Fibroblast of skin of left biceps (primary cell): ENCODE measurements around the gene KRT80.

Source experiments
- DNase-seq, 2 experiments: peaks; one replicate each; pipeline ENCODE4 v3.0.0-alpha.2; 2013; ENCODE audit warnings: low read depth in 2 of 2

The KRT80 gene

DNA sequence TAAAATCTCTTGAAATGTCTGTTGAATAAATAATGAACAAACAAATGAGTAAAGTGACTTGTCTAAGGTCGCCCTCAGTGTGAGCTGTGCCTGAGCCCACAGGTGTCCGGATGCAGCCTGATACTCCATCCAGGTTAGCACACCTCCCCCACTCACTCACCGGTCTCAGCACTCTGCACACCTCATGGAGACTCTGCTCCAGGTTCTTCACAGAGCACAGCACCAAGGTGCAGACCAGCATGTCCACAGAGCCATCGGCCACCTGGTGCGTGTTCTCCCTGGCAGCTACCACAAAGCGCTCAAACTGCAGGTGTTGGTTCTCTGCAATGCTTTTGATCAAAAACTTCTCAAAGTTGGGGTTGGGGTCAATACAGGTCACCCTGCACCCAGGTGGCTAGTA is 37.1 kb upstream of the KRT80 start:
- DNase-seq = no peak

DNA sequence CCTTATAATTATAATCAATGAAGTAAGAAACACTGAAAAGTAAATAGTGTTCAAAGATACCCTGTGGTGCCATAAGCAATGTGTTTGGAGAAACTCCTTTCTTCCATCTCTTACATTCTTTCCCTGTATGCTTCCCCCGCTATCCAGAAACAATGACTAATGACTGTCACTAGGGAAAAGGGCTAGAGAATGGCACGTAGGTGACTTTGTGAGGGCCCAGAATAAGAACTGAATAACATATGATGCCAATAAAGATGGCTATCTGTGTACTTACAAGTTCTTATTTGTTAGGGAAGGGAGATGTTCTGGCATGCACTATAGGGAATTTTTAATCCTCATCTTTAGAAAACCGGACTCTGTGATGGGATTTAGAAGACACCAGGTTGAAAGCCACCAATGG is 36.6 kb upstream of the KRT80 start:
- no peak for DNase-seq

- no peak for DNase-seq
These were observed 35.9 kb upstream of the KRT80 start for GRCh38 chr12:52227606-52228166.

DNA sequence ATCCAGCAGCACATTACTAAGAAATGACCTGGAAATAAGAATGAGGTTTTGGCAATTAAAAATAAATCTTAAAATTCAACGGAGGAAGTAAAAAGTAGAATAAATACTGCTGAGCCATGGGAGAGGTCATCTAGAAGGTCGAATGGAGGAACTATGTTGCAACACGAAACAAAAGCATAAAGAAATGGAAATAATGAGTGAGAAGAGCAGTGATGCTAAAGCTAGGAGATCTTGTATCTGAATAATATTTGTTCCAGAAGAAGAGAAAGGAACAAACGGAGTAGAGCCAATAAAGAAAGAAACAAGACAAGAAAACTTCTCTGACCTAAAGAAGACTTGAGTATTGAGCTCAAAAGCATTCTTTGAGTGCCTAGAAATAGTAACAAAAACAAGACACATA is 34.6 kb upstream of the KRT80 start:
- DNase-seq = no peak

GRCh38 chr12:52225752-52226151 is 33.9 kb upstream of the KRT80 start:
- no peak for DNase-seq

DNA sequence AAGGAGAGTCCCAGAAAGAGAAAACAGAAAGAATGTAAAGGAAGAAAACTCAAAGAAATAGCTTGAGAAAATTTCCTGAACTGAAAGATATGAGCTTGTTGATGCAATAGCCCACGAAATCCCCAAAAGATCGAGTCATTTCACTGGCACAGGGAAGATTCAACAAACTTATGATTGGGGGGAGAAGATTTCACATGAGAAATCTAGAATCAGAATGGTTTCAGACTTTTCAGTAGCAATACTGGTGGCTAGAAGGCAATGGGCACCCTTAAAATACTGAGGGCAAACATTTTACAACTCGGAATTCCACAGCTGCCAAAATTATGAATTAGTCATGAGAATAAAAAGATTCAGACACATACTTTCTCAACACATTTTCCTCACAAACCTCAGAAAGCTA is 32.3 kb upstream of the KRT80 start:
- no peak for DNase-seq

GRCh38 chr12:52223406-52224039 is 31.7 kb upstream of the KRT80 start:
- DNase-seq = no peak

- DNase-seq = no peak
These were observed 30.9 kb upstream of the KRT80 start for GRCh38 chr12:52222692-52223091.

DNA sequence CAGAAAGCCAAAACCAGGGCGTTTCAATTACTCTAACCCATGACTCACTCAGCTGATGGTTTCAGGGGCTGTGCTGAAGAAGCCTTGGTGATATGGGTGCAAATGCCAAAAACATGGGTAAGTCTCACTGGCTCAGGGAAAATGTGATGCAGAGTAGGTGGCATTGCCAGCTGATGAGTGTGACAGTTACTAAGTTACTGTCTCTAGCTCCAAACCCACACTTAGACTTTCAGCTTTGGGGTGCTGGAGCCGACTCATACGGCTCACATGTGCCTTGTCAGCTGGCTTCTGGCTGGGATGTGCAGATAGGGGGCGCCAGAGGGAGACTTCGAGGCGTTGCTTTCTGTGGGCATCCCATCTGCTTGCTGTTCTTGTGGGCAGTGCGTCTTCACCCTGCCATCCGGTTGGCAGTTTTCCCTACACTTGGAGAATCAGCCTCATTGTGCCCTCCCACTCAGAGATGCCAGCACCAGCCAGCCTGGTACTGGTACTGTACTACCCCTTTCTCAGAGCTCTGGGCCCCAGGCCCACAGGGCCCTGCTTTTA is 30.2 kb upstream of the KRT80 start:
- DNase-seq = no peak

DNA sequence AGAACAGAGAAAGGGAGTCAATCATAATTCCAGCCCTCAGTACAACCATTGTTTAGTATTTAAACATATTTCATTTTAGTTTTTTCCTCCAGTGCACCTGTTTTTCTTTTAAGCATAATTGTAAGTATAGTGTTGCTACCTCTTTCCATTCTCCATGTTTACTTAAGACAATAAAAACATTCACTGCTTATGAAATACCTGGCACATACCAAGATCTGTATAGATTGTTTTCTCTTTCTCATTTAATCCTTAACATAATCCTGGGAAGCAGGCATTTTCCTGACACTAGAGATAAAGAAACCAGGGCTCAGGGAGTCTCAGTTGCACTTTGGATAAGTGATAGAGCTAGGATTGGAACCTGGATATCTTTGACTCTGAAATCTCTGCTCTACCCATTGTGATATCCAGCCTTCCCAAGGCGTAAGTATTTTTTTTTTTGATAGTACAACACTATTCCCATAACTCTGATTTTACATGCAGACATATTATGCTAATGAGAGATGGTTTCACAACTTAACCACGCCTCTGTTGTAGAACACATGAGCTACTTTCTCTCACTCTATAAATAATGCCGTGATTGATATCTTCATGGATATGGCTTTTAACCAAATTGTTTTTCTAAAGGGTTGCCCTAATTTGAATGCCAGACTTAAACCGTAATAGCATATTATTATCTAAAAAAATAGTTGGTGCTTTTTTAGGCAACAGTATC is 29.4 kb upstream of the KRT80 start:
- DNase-seq = no peak

DNA sequence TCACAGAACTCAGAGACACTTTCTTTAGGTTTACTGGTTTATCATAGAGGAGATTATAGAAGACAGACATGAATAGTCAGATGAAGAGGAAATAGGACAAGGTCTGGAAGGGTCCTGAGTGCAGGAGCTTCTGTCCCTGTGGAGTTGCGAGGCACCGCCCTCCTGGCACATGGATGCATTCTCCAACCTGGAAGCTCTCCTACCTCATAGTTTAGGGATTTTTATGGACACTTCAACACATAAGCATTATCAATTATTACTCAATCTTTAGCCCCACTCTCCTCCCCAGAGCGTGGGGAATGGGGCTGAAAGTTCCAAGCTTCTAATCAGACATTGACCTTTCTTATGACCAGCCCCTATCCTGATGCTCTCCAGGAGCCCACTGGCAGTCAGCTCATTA is 28.7 kb upstream of the KRT80 start:
- no peak for DNase-seq

GRCh38 chr12:52218001-52218400 is 26.2 kb upstream of the KRT80 start:
- no peak for DNase-seq

GRCh38 chr12:52217223-52217622 is 25.4 kb upstream of the KRT80 start:
- DNase-seq = no peak

GRCh38 chr12:52216807-52217206 is 25.0 kb upstream of the KRT80 start:
- DNase-seq = no peak

GRCh38 chr12:52216100-52216499 is 24.3 kb upstream of the KRT80 start:
- DNase-seq = no peak

GRCh38 chr12:52215587-52216031 is 23.8 kb upstream of the KRT80 start:
- no peak for DNase-seq

GRCh38 chr12:52214421-52214802 is 22.6 kb upstream of the KRT80 start:
- no peak for DNase-seq

- no peak for DNase-seq
These were observed 22.0 kb upstream of the KRT80 start for GRCh38 chr12:52213564-52214420.

GRCh38 chr12:52212701-52213563 is 21.1 kb upstream of the KRT80 start:
- no peak for DNase-seq

GRCh38 chr12:52211716-52212585 is 20.1 kb upstream of the KRT80 start:
- no peak for DNase-seq
